Endothelial cell of umbilical vein (primary cell): Measurements from ENCODE around the gene GEMIN4. TPM values are rescaled to one million over a fixed set of nuclear protein-coding genes. Genes with fewer than 3 reads are reported as not detected.

ENCODE experiments used
- BruUV-seq: library from RNA; stranded (reverse); fragments of 400-500 nt; replicated peaks from 2 replicates; lab custom pipeline; 2021; lab: Mats Ljungman, UMichigan
- CTCF ChIA-PET: fragments of 300-600, 350-600 bp; sonication (Branson Sonifier 250); formaldehyde crosslinking; loops from one replicate; lab custom pipeline; 2021; ENCODE audit warnings: antibody characterized with exemption, inconsistent platforms; lab: Charles Lee
- POLR2A ChIA-PET: fragments of 300-600, 350-600 bp; sonication (Branson Sonifier 250); formaldehyde crosslinking; loops from one replicate; lab custom pipeline; 2021; ENCODE audit warnings: antibody characterized with exemption, inconsistent platforms; lab: Charles Lee
- DNase-seq: peaks from one replicate; pipeline ENCODE4 v3.0.0-alpha.2; 2011; ENCODE audit warnings: low read depth, low spot score
- FAIRE-seq: peaks from 2 replicates; lab custom pipeline; 2011; peaks lifted over from hg19 to GRCh38; lab: Jason Lieb, UNC
- H2AFZ ChIP-seq: 2 replicates; pipeline ENCODE4 v1.6.0; 2012; ENCODE audit warnings: low read depth, low read length, control low read depth, inconsistent platforms
- H3K27ac ChIP-seq: 2 replicates; pipeline ENCODE4 v1.5.1; 2011; ENCODE audit warnings: low read depth, mild to moderate bottlenecking, control low read depth, low read length, moderate library complexity; ENCODE audit not compliant: insufficient read depth
- H3K27me3 ChIP-seq, 2 experiments: 2 replicates each; pipeline versions ENCODE4 v1.6.0 to v1.6.1; 2011; ENCODE audit warnings: low read length in 2 of 2, mixed read lengths in 1 of 2; ENCODE audit not compliant: control insufficient read depth in 2 of 2, insufficient read depth in 2 of 2
- H3K36me3 ChIP-seq, 2 experiments: 2 replicates in 1 of 2; 3 replicates in 1 of 2; pipeline ENCODE4 v1.5.1; 2011; ENCODE audit warnings: low read length in 2 of 2, mild to moderate bottlenecking in 1 of 2, moderate library complexity in 1 of 2; ENCODE audit not compliant: control insufficient read depth in 2 of 2, insufficient read depth in 2 of 2; ENCODE audit errors: extremely low read depth in 1 of 2
- H3K4me1 ChIP-seq: 3 replicates; pipeline ENCODE4 v1.5.1; 2011; ENCODE audit warnings: mild to moderate bottlenecking, low read length; ENCODE audit not compliant: control insufficient read depth, insufficient read depth; ENCODE audit errors: extremely low read depth
- H3K4me2 ChIP-seq: 2 replicates; pipeline ENCODE4 v1.6.1; 2011; ENCODE audit warnings: low read length, control low read depth, mixed read lengths; ENCODE audit not compliant: insufficient read depth
- H3K4me3 ChIP-seq, 3 experiments: fragments of 200-600 bp in 1 of 3; sonication (generic), shearing (Covaris generic) in 1 of 3; replicated peaks in 1 of 3; 2 replicates each; pipeline ENCODE4 v1.5.1; 2011 to 2016; ENCODE audit warnings: control low read depth in 3 of 3, low read length in 3 of 3, mild to moderate bottlenecking in 2 of 3, inconsistent platforms in 1 of 3, low read depth in 1 of 3, moderate library complexity in 1 of 3; ENCODE audit not compliant: insufficient read depth in 1 of 3
- H3K79me2 ChIP-seq: 2 replicates; pipeline ENCODE4 v1.6.0; 2012; ENCODE audit warnings: low read length, inconsistent platforms; ENCODE audit not compliant: control insufficient read depth, insufficient read depth
- H3K9ac ChIP-seq: replicated peaks from 2 replicates; pipeline ENCODE3; 2011; ENCODE audit warnings: low read length, control low read depth; ENCODE audit not compliant: insufficient read depth; ENCODE audit errors: extremely low read depth
- H3K9me1 ChIP-seq: replicated peaks from 3 replicates; pipeline ENCODE4 v1.6.0; 2011; ENCODE audit warnings: mild to moderate bottlenecking, low read length; ENCODE audit not compliant: control insufficient read depth, insufficient read depth; ENCODE audit errors: extremely low read depth
- H3K9me3 ChIP-seq: replicated peaks from 2 replicates; pipeline ENCODE4 v1.5.1; 2012; ENCODE audit warnings: low read length, inconsistent platforms; ENCODE audit not compliant: control insufficient read depth, insufficient read depth
- H4K20me1 ChIP-seq: replicated peaks from 2 replicates; pipeline ENCODE3; 2011; ENCODE audit warnings: mild to moderate bottlenecking, low read length; ENCODE audit not compliant: control insufficient read depth, insufficient read depth; ENCODE audit errors: extremely low read depth
- EZH2 ChIP-seq: IDR thresholded peaks from 2 replicates; pipeline ENCODE4 v1.6.1; 2012; ENCODE audit warnings: borderline replicate concordance, low read depth, mild to moderate bottlenecking, moderate library complexity, low read length, inconsistent platforms; ENCODE audit not compliant: severe bottlenecking
- FOS ChIP-seq: IDR thresholded peaks from 2 replicates; pipeline ENCODE4 v1.6.1; 2011; ENCODE audit warnings: mild to moderate bottlenecking, low read length, moderate library complexity, borderline replicate concordance; ENCODE audit not compliant: insufficient read depth
- GATA2 ChIP-seq: IDR thresholded peaks from 2 replicates; pipeline ENCODE4 v1.7.0; 2011; ENCODE audit warnings: low read depth, mild to moderate bottlenecking, moderate library complexity, mixed read lengths, low read length; ENCODE audit not compliant: insufficient read length, insufficient read depth
- JUN ChIP-seq: IDR thresholded peaks from 2 replicates; pipeline ENCODE4 v1.6.1; 2011; ENCODE audit warnings: borderline replicate concordance, low read depth; ENCODE audit not compliant: insufficient read length, insufficient read depth
- MYC ChIP-seq: IDR thresholded peaks from one replicate; pipeline ENCODE4 v1.6.1; 2011; ENCODE audit warnings: mild to moderate bottlenecking, low read depth, low read length
- POLR2A ChIP-seq: IDR thresholded peaks from 2 replicates; pipeline ENCODE4 v1.6.1; 2012; ENCODE audit warnings: low read depth, mild to moderate bottlenecking, control low read depth, low read length
- POLR2AphosphoS5 ChIP-seq: IDR thresholded peaks from 2 replicates; pipeline ENCODE4 v1.6.1; 2012; ENCODE audit warnings: low read depth, mild to moderate bottlenecking, control low read depth, low read length, moderate library complexity; ENCODE audit not compliant: insufficient read depth
- dilution Hi-C: fragments of 300-500 bp; cut with MboI; formaldehyde crosslinking; loops from one replicate; pipeline ENCODE4 v1.15.0; 2019; ENCODE audit warnings: low sequenced_read_pairs; ENCODE audit not compliant: extremely low pct_ligation_motif_present
- intact Hi-C: fragments of 100-400 bp; cut with micrococcal nuclease; formaldehyde crosslinking; loops from one replicate; pipeline ENCODE4 v1.10.0; 2022
- polyA plus RNA-seq, 4 experiments: library from polyadenylated mRNA; depleted of rRNA in 3 of 4; stranded (reverse) in 3 of 4; unstranded in 1 of 4; fragments of >200 nt; gene quantifications; 2 replicates each; pipeline versions ENCODE4 v1.2.1 to v1.2.3, GENCODE V29; 2011 to 2012; ENCODE audit warnings: missing spikeins in 1 of 4
- total RNA-seq: library from RNA; stranded (reverse); gene quantifications from 2 replicates; pipeline ENCODE4 v1.2.3, GENCODE V29; 2021
- TF ChIP-seq, protein P1 (sequence below): IDR thresholded peaks from 2 replicates; pipeline ENCODE4 v1.6.1; 2011; ENCODE audit not compliant: insufficient read depth, insufficient read length
- TF ChIP-seq, protein P2 (sequence below), 2 donors: IDR thresholded peaks; 1 replicate in 1 of 2; 2 replicates in 1 of 2; pipeline ENCODE4 v1.5.1; 2011; ENCODE audit warnings: low read length in 2 of 2, mild to moderate bottlenecking in 2 of 2, moderate library complexity in 2 of 2, control low read depth in 1 of 2, inconsistent platforms in 1 of 2, low read depth in 1 of 2; ENCODE audit not compliant: insufficient read depth in 1 of 2; ENCODE audit errors: extremely low read depth in 1 of 2

GEMIN4 gene
- total and polyA plus RNA-seq, 2 donors (not counting 3 experiments of a cell fraction or from before 2014, with no cell fraction given) = 23.5 to 29.9 TPM

DNA sequence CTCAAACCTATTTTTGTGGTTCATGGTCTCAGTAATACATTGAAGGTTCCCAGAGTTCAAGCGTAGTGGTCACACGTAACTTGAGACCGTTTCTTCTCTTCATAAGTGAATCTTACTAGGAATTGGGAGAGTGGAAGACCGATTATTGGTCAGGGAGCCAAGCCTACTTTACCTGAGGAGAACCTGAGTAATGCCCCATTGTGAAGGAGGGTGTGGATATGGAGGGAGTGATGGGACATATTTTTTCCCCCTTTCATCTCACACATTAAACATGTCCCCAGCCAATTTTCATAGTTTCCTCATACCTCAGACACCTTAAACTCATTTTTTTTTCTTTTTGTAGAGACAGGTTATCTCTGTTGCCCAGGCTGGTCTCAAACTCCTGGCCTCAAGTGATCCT, 8.9 kb downstream of the GEMIN4 start:
- CTCF ChIA-PET = interaction anchor here (0.6 kb wide), 1 partner anchor 20 kb away, joined by 3 read pairs; no protein-coding TSS in a partner anchor
- peaks cover 18 to 56% of the 10 kb centered on the region in 2 experiments for H3K36me3 ChIP-seq
- no peak for FAIRE-seq

More for the DNA sequence above, 8.9 kb downstream of the GEMIN4 start:
- TF ChIP-seq JUN = no peak
- no peak for TF ChIP-seq FOS
- TF ChIP-seq EZH2 = no peak
- no peak for TF ChIP-seq GATA2
- TF ChIP-seq, protein P1, sequence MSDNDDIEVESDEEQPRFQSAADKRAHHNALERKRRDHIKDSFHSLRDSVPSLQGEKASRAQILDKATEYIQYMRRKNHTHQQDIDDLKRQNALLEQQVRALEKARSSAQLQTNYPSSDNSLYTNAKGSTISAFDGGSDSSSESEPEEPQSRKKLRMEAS = no peak
- TF ChIP-seq, protein P2, sequence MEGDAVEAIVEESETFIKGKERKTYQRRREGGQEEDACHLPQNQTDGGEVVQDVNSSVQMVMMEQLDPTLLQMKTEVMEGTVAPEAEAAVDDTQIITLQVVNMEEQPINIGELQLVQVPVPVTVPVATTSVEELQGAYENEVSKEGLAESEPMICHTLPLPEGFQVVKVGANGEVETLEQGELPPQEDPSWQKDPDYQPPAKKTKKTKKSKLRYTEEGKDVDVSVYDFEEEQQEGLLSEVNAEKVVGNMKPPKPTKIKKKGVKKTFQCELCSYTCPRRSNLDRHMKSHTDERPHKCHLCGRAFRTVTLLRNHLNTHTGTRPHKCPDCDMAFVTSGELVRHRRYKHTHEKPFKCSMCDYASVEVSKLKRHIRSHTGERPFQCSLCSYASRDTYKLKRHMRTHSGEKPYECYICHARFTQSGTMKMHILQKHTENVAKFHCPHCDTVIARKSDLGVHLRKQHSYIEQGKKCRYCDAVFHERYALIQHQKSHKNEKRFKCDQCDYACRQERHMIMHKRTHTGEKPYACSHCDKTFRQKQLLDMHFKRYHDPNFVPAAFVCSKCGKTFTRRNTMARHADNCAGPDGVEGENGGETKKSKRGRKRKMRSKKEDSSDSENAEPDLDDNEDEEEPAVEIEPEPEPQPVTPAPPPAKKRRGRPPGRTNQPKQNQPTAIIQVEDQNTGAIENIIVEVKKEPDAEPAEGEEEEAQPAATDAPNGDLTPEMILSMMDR (IDR thresholded peaks at IDR 0.05; ENCODE audit: extremely low read depth in 1 of 2, insufficient read depth in 1 of 2, low read depth in 1 of 2, low read length in 2 of 2) = no peak
- TF ChIP-seq POLR2AphosphoS5 = no peak
- no peak for TF ChIP-seq POLR2A
- no peak for TF ChIP-seq MYC
- H4K20me1 ChIP-seq = no peaks in the 10 kb centered on the region
- no peaks in the 10 kb centered on the region for H3K27me3 ChIP-seq
- H3K4me1 ChIP-seq = no peaks in the 10 kb centered on the region
- H3K9ac ChIP-seq = no peak overlapping the region
- H3K4me3 ChIP-seq = no peak overlapping the region
- H3K27ac ChIP-seq = no peak overlapping the region
- no peak overlapping the region for H2AFZ ChIP-seq
- H3K79me2 ChIP-seq = peaks cover 41% of the 10 kb centered on the region
- no TSS peak for BruUV-seq
- POLR2A ChIA-PET = no interaction called here
- no peak for DNase-seq
- H3K9me3 ChIP-seq = no peaks in the 10 kb centered on the region
- no peaks in the 10 kb centered on the region for H3K9me1 ChIP-seq
- dilution Hi-C loops = no loop called here
- H3K4me2 ChIP-seq = no peak overlapping the region
- intact Hi-C loops = no loop called here
